Measurements from ENCODE around the gene KREMEN1. TPM values are rescaled to one million over a fixed set of nuclear protein-coding genes. Genes with fewer than 3 reads are reported as not detected.

KREMEN1 gene
- total and polyA plus RNA-seq, 2 experiments from 2014 or later, result 7.5 to 10.5 TPM

GRCh38 chr22:29211066-29211465, 138.2 kb downstream of the KREMEN1 start:
- no peaks in the 10 kb centered on the region for H3K9me2 ChIP-seq (replicated peaks; ENCODE audit: insufficient read depth)
- DNase-seq (ENCODE audit: low spot score), result no peak
- H3K4me3 ChIP-seq, result no peak overlapping the region
- H3K27ac ChIP-seq, result no peak overlapping the region
- no peaks in the 10 kb centered on the region for H3K36me3 ChIP-seq (replicated peaks; ENCODE audit: insufficient read depth, low read depth)
- H3K27me3 ChIP-seq, result no peaks in the 10 kb centered on the region
- 89% methylated on average over 11 of the region's 11 CpGs for whole genome bisulfite sequencing (ENCODE audit: low lambda C conversion rate, missing lambda C conversion rate)
- H3K4me2 ChIP-seq, result no peak overlapping the region
- H3K9me3 ChIP-seq (ENCODE audit: low read depth), result no peaks in the 10 kb centered on the region
- no peaks in the 10 kb centered on the region for H3K79me2 ChIP-seq
- no peaks in the 10 kb centered on the region for H3K4me1 ChIP-seq (ENCODE audit: insufficient read depth)
- H2AFZ ChIP-seq, result no peak overlapping the region
- no peaks in the 10 kb centered on the region for H4K20me1 ChIP-seq (ENCODE audit: insufficient read depth, poor library complexity, severe bottlenecking)
- TF ChIP-seq EZH2 (IDR thresholded peaks at IDR 0.05; ENCODE audit: borderline replicate concordance), result no peak
- TF ChIP-seq, protein P1, sequence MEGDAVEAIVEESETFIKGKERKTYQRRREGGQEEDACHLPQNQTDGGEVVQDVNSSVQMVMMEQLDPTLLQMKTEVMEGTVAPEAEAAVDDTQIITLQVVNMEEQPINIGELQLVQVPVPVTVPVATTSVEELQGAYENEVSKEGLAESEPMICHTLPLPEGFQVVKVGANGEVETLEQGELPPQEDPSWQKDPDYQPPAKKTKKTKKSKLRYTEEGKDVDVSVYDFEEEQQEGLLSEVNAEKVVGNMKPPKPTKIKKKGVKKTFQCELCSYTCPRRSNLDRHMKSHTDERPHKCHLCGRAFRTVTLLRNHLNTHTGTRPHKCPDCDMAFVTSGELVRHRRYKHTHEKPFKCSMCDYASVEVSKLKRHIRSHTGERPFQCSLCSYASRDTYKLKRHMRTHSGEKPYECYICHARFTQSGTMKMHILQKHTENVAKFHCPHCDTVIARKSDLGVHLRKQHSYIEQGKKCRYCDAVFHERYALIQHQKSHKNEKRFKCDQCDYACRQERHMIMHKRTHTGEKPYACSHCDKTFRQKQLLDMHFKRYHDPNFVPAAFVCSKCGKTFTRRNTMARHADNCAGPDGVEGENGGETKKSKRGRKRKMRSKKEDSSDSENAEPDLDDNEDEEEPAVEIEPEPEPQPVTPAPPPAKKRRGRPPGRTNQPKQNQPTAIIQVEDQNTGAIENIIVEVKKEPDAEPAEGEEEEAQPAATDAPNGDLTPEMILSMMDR (IDR thresholded peaks at IDR 0.05; ENCODE audit: poor library complexity), result no peak
- no peak for TF ChIP-seq EZH2phosphoT487 (IDR thresholded peaks at IDR 0.05; ENCODE audit: low read depth, severe bottlenecking, unreplicated experiment)

DNA sequence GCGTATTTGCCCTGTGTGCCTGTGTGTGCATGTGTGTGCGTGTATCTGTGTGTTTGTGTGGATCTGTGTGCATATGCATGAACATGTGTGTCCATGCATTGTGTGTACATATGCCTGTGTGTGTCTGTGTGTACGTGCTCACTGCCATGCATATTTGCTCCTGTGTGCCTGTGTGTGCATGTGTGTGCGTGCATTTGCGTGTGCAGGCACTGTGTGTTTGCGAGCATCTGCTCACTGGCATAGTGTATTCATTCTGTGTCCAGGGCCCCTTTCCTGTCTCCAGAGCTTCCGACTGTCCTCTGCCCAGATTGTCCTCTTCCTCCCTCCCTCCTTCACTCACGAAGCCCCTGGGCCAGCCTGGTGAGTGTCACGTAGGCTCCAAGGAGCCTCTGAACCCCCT, 138.6 kb downstream of the KREMEN1 start:
- no peak overlapping the region for H3K4me3 ChIP-seq
- 87% methylated on average over 9 of the region's 9 CpGs for WGBS (ENCODE audit: low lambda C conversion rate, missing lambda C conversion rate)
- no peak overlapping the region for H3K27ac ChIP-seq
- H3K36me3 ChIP-seq (replicated peaks; ENCODE audit: insufficient read depth, low read depth), result no peaks in the 10 kb centered on the region
- DNase-seq (ENCODE audit: low spot score), result no peak
- H3K9me2 ChIP-seq (replicated peaks; ENCODE audit: insufficient read depth), result no peaks in the 10 kb centered on the region
- H3K4me2 ChIP-seq, result no peak overlapping the region
- H3K4me1 ChIP-seq (ENCODE audit: insufficient read depth), result no peaks in the 10 kb centered on the region
- TF ChIP-seq, protein P1 (IDR thresholded peaks at IDR 0.05; ENCODE audit: poor library complexity), result no peak
- TF ChIP-seq EZH2 (IDR thresholded peaks at IDR 0.05; ENCODE audit: borderline replicate concordance) (no peak), EZH2phosphoT487 (IDR thresholded peaks at IDR 0.05; ENCODE audit: low read depth, severe bottlenecking, unreplicated experiment) (no peak)
- no peaks in the 10 kb centered on the region for H3K79me2 ChIP-seq
- no peaks in the 10 kb centered on the region for H4K20me1 ChIP-seq (ENCODE audit: insufficient read depth, poor library complexity, severe bottlenecking)
- H3K27me3 ChIP-seq, result no peaks in the 10 kb centered on the region
- H3K9me3 ChIP-seq (ENCODE audit: low read depth), result no peaks in the 10 kb centered on the region
- H2AFZ ChIP-seq, result no peak overlapping the region

- Histone ChIP-seq H3K9me2 (replicated peaks; ENCODE audit: insufficient read depth) (no peaks in the 10 kb centered on the region), H3K36me3 (replicated peaks; ENCODE audit: insufficient read depth, low read depth) (no peaks in the 10 kb centered on the region), H3K79me2 (no peaks in the 10 kb centered on the region), H2AFZ (no peak overlapping the region), H3K27me3 (no peaks in the 10 kb centered on the region), H3K4me3 (no peak overlapping the region), H4K20me1 (ENCODE audit: insufficient read depth, poor library complexity, severe bottlenecking) (no peaks in the 10 kb centered on the region), H3K9me3 (ENCODE audit: low read depth) (no peaks in the 10 kb centered on the region), H3K27ac (no peak overlapping the region), H3K4me1 (ENCODE audit: insufficient read depth) (no peaks in the 10 kb centered on the region), H3K4me2 (no peak overlapping the region)
- TF ChIP-seq EZH2 (IDR thresholded peaks at IDR 0.05; ENCODE audit: borderline replicate concordance) (no peak), EZH2phosphoT487 (IDR thresholded peaks at IDR 0.05; ENCODE audit: low read depth, severe bottlenecking, unreplicated experiment) (no peak)
- TF ChIP-seq, protein P1 (IDR thresholded peaks at IDR 0.05; ENCODE audit: poor library complexity), result no peak
- no peak for DNase-seq (ENCODE audit: low spot score)
- WGBS (ENCODE audit: low lambda C conversion rate, missing lambda C conversion rate), result 92% methylated on average over 11 of the region's 11 CpGs
These were observed 139.9 kb downstream of the KREMEN1 start for GRCh38 chr22:29212743-29213142.

GRCh38 chr22:29213493-29213892, 140.7 kb downstream of the KREMEN1 start:
- no peak overlapping the region for H3K27ac ChIP-seq
- H3K79me2 ChIP-seq, result no peaks in the 10 kb centered on the region
- WGBS (ENCODE audit: low lambda C conversion rate, missing lambda C conversion rate), result 83% methylated on average over 9 of the region's 9 CpGs
- H3K9me2 ChIP-seq (replicated peaks; ENCODE audit: insufficient read depth), result no peaks in the 10 kb centered on the region
- no peaks in the 10 kb centered on the region for H4K20me1 ChIP-seq (ENCODE audit: insufficient read depth, poor library complexity, severe bottlenecking)
- H3K27me3 ChIP-seq, result no peaks in the 10 kb centered on the region
- no peaks in the 10 kb centered on the region for H3K9me3 ChIP-seq (ENCODE audit: low read depth)
- no peaks in the 10 kb centered on the region for H3K4me1 ChIP-seq (ENCODE audit: insufficient read depth)
- H3K4me2 ChIP-seq, result no peak overlapping the region
- DNase-seq (ENCODE audit: low spot score), result no peak
- no peak for TF ChIP-seq EZH2phosphoT487 (IDR thresholded peaks at IDR 0.05; ENCODE audit: low read depth, severe bottlenecking, unreplicated experiment)
- no peaks in the 10 kb centered on the region for H3K36me3 ChIP-seq (replicated peaks; ENCODE audit: insufficient read depth, low read depth)
- no peak overlapping the region for H3K4me3 ChIP-seq
- H2AFZ ChIP-seq, result no peak overlapping the region
